Choroid plexus epithelial cell (primary cell): ENCODE results near the gene CNBD2.

Experiments
- DNase-seq: peaks from one replicate; pipeline ENCODE4 v3.0.0-alpha.2; 2010; ENCODE audit warnings: low read depth
- H3K4me3 ChIP-seq: 2 replicates; pipeline ENCODE4 v1.5.1; 2011; ENCODE audit warnings: low read depth, mild to moderate bottlenecking, control low read depth, low read length, moderate library complexity
- TF ChIP-seq, protein P1 (sequence below): conservative IDR thresholded peaks from 2 replicates; pipeline ENCODE4 v1.5.1; 2011; ENCODE audit warnings: low read depth, mild to moderate bottlenecking, control low read depth, inconsistent platforms, low read length, moderate library complexity

Gene CNBD2

DNA sequence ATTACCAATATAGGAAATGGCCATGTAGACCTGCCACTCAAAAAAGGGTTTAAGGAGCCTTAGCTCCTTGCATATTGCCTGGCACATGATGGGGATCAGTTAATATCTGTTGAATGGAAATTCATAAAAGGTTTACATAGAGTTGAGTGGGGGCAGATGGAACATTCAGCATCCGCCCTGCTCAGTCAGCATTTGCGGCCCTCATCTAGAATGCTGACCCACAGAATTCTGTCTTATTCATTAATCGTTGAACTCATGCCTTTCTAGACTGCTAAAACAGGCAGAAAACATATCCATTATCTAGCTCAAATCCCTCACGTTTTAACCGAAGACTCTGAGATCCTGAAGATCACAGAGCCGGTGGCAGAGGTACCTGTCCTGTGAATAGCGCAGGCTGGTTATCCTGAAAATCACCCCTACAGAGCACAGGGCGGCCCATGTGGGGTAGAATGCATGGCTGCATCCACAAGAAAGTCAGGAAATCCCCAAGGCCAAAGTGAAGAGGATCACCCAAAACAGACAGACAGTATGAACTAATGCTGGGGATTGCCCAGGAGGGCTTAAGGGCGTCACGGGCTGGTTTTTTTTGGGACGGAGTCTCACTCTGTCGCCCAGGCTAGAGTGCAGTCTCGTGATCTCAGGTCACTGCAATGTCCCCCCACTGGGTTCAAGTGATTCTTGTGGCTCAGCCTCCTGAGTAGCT, 59.9 kb downstream of the CNBD2 start:
- TF ChIP-seq, protein P1, sequence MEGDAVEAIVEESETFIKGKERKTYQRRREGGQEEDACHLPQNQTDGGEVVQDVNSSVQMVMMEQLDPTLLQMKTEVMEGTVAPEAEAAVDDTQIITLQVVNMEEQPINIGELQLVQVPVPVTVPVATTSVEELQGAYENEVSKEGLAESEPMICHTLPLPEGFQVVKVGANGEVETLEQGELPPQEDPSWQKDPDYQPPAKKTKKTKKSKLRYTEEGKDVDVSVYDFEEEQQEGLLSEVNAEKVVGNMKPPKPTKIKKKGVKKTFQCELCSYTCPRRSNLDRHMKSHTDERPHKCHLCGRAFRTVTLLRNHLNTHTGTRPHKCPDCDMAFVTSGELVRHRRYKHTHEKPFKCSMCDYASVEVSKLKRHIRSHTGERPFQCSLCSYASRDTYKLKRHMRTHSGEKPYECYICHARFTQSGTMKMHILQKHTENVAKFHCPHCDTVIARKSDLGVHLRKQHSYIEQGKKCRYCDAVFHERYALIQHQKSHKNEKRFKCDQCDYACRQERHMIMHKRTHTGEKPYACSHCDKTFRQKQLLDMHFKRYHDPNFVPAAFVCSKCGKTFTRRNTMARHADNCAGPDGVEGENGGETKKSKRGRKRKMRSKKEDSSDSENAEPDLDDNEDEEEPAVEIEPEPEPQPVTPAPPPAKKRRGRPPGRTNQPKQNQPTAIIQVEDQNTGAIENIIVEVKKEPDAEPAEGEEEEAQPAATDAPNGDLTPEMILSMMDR = no peak
- DNase-seq = no peak
- H3K4me3 ChIP-seq = no peak overlapping the region

DNA sequence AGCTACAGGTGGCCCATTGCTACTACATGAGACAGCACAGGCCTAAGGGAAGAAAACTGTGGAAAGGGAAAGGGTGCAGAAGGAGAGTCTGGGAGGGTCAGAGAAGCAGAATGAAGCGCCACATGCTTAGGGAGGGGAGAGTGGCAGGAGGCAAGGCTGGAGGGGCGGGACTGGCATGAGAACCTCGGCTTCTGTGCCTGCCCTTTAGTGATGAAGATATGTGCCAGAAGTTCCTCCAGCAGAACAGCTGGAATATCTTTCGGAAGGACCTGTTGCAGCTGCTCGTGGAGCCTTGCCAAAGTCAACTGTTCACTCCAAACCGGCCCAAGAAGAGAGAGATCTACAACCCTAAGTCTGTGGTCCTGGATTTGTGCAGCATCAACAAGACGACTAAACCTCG, 61.8 kb downstream of the CNBD2 start:
- DNase-seq = peak; percentile 58
- TF ChIP-seq, protein P1 = no peak
- H3K4me3 ChIP-seq = no peak overlapping the region

DNA sequence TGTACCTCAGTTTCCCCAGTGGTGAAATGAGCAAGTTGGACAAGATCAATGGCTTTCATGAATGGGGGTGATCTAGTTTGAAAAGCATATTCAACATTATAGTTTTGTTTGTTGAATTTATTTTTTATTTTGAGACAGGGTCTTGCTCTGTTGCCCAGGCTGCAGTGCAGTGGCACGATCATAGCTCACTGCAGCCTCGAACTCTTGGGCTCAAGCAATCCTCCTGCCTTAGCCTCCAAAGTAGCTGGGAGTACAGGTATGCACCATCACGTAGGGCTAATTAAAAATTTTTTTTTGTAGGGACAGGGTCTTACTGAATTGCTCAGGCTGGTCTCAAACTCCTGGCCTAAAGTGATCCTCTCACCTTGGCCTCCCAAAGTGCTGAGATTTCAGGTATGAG, 63.4 kb downstream of the CNBD2 start:
- TF ChIP-seq, protein P1 = no peak
- no peak overlapping the region for H3K4me3 ChIP-seq
- no peak for DNase-seq

DNA sequence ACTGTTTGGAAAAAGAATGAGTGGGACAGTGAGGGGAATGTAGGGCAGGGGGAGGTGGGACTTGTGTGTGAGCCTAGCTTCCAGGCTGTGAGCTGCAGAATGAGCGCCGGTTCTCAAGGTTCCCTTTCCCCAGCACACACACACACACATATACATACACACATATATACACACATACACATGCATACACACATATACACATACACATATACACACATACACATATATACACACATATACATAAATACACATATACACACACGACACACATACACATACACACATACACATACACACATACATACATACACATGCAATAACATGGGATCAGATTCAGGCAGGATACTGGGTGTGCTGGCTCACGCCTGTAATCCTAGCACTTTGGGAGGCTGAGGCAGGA, 66.5 kb downstream of the CNBD2 start:
- H3K4me3 ChIP-seq = no peak overlapping the region
- no peak for DNase-seq
- TF ChIP-seq, protein P1 = no peak

DNA sequence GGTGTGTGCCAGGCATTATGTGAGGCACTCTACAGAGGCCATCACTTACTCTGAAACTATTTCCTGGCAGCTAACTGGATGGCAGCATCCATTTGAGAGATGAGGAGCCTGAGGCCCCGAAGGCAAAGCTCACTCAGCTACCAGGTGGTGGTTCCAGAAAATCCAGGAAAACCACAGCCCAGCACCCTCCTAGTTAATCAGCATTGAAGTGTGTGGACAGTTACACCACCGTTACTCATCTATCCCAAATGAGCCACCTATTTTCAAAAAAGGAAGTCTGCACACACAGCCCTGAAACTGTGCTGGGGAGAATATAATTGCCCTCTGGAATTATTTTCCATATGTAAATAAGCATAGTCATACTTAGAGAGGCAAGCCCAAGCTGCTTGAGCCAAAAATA, 67.4 kb downstream of the CNBD2 start:
- DNase-seq = no peak
- no peak overlapping the region for H3K4me3 ChIP-seq
- TF ChIP-seq, protein P1 = no peak

DNA sequence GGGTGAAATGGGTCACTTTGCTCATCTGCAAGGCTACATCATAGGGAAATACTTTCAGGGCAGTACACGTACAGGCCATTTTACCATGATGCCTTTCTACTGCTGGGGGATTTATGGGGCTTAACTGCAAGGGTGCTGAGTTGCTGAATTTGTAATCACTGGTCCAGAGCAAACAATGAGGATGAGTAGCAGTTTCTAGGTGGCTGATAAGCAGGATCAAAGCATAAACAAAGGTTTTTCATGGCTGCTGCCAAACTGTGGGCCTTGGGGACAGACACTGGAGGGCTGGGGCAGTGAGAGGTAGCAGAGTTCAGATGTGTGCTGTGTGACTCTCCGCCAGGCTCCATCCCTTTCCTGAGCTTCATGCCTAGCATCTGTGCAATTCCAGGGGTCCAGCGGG, 68.3 kb downstream of the CNBD2 start:
- H3K4me3 ChIP-seq = no peak overlapping the region
- no peak for DNase-seq
- TF ChIP-seq, protein P1 = no peak

DNA sequence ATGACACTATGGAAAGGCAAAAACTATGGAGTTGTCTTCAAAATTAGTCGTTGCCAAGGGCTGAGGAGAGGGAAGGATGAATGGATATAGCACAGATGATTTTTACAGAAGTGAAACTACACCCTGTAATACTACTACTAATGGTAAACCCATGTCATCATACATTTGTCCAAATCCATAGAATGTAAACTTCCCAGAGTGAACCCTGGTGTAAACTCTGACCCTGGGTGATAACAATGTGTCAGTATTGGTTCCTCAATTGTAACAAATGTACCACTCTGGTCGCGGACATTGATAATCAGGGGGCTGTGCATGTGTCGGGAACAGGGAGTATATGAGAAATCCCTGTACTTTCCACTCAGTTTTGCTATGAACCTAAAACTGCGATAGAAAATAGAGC, 72.2 kb downstream of the CNBD2 start:
- no peak for DNase-seq
- no peak overlapping the region for H3K4me3 ChIP-seq
- TF ChIP-seq, protein P1 = no peak
